ENCODE data around the gene LRFN2.

LRFN2 gene

DNA sequence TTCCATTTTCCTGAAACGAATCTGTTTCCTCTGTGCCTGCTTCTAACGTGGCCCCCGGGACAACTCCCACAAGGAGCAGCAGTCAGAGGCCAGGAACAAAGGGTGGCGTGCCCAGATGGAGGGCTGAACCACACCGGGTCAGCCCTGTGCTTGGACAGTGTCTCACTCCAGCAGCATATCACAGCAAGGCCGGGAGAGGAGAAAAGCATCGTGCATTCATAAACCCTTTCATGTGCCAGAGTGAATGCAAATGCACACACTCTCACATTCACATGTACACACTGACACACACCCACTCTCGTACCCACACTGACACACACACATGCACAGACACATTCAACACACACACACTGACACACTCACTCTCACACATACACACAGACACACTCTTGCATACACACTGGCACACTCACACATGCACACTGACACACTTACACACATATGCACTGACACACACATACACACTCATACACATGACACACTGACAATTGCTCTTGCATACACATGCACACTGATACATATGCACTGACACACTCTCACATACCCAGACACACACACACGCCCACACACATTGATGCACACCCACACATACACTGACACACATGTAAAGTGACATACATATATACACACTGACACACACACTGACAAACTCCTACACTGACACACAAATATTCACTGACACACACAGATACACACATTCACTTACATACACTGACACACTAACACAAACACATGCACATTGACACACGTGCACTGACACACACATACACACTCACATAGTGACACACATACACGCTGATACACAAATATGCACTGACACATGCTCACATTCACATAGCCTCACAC, 237.0 kb downstream of the LRFN2 start:
- H3K4me3 ChIP-seq (ENCODE audit: low read depth, low read length), result no peak overlapping the region
- no peak for TF ChIP-seq CTCF (IDR thresholded peaks at IDR 0.05; ENCODE audit: borderline replicate concordance, insufficient read depth, low read depth, low read length)

DNA sequence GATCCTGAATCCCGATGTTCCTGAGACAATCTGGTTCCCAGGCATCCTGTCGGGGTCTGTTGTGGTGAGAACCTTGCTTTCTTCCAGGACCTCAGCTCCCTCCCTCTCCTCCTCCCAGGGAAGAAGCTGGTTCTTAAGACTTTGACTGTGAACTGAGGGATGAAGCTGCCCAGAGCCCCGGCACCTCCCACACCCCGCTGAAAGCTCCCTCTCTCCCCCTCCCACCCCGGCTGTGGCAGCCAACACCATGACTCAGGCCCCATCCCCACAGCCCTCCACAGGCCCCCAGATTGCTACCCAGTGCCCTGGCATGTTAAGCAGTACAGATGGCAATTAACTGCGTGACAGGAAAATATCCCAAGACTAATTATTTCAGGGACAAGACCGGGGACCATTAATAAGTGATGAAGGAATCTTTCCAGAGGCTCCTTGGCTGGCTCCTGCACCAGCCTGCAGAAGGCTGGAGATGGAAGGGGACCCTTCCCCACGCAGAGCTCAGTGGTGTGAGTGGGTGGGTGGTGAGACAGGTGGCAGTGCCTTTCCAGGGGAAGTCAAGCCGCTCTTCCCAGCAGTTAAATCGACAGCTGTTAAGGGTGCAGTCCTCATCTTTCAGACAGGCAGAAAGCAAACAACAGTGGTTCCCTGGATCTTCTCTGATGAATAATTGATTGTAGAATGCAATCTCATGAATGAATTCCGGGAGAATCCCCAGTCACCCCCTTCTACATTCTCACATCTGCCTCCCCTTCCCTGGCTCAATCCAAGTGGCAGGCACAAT, 237.9 kb downstream of the LRFN2 start:
- H3K4me3 ChIP-seq (ENCODE audit: low read depth, low read length), result no peak overlapping the region
- no peak for TF ChIP-seq CTCF (IDR thresholded peaks at IDR 0.05; ENCODE audit: borderline replicate concordance, insufficient read depth, low read depth, low read length)

DNA sequence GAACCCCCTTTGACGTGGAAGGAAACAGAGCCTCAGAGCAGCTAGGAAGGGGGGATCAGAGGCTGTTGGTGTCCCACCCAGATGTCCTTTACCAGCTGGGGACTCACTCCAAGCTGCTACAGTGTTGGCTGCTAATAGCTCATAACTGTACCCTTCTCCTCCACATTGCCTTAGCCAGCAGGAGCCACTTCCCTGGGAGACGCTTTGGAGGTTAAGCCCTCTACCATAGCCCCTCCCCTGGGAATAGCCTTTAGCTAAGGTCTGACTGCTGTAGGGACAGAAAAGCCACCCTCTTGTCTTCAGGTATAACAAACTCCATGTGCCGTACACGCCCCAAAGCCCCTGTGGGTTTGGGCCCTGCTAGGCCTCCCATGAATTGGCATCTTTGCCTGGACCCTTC, 238.6 kb downstream of the LRFN2 start:
- no peak for TF ChIP-seq CTCF (IDR thresholded peaks at IDR 0.05; ENCODE audit: borderline replicate concordance, insufficient read depth, low read depth, low read length)
- no peak overlapping the region for H3K4me3 ChIP-seq (ENCODE audit: low read depth, low read length)

DNA sequence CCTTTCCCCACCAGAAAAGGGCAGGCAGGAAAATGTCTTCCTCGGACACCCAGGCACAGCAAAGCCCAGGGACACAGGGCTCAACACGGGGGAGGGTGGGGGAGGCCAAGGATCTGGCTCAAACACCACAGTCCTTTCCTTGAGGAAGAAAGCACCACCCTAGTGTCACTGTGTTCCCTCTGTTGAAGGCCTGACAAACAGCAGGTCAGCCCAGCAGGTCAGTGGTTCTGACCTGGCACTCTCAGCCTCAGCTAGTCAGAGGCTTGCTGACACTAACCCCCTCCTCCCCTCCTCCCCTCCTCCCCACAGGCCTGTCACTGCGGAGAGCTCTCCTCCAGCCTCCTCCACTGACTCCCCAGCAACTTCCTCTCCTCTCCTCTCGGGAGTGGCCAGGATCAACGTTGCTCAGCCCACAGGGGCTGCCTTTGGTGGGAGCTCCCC, 239.6 kb downstream of the LRFN2 start:
- no peak overlapping the region for H3K4me3 ChIP-seq (ENCODE audit: low read depth, low read length)
- no peak for TF ChIP-seq CTCF (IDR thresholded peaks at IDR 0.05; ENCODE audit: borderline replicate concordance, insufficient read depth, low read depth, low read length)

GRCh38 chr6:40346246-40346645, 240.9 kb downstream of the LRFN2 start:
- no peak for TF ChIP-seq CTCF (IDR thresholded peaks at IDR 0.05; ENCODE audit: borderline replicate concordance, insufficient read depth, low read depth, low read length)
- H3K4me3 ChIP-seq (ENCODE audit: low read depth, low read length), result no peak overlapping the region

DNA sequence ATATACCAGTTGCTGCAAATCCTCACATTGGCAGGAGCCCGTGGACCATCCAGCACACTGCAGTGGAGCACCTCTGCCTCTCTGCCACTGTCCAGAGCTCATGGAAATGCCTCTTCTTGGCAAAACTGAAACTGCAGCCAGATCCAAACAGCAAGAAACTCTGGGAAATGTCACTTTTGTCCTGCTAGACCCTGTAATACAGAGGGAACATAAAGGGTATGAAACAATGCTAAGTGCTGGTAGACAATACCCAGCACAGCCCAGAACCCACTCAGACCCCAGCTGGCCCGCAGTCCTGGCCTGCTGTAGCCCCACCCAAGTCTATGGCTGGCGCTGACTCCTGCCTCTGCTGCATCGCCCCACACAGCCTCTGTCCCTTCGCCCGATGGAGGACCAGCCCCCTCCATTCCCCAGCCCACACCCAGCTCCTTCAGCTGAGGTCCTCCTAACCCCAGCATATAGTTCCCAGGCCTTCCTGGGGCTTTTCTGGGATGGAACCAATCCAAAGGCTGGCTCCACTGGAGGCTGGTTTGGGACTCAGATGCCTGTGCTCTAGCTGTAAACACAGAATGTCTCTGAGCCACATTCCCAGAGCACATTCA, 242.5 kb downstream of the LRFN2 start:
- no peak for TF ChIP-seq CTCF (IDR thresholded peaks at IDR 0.05; ENCODE audit: borderline replicate concordance, insufficient read depth, low read depth, low read length)
- no peak overlapping the region for H3K4me3 ChIP-seq (ENCODE audit: low read depth, low read length)
